Astrocyte of the spinal cord (primary cell): ENCODE measurements around the gene BOK.

Source experiments
- DNase-seq: peaks from one replicate; pipeline ENCODE4 v3.0.0; 2011; ENCODE audit warnings: low read depth, low spot score
- H3K4me3 ChIP-seq: 2 replicates; pipeline ENCODE4 v1.5.1; 2011; ENCODE audit warnings: low read depth, mild to moderate bottlenecking, low read length, moderate library complexity
- CTCF ChIP-seq: IDR thresholded peaks from 2 replicates; pipeline ENCODE4 v1.5.1; 2012; ENCODE audit warnings: low read depth, mild to moderate bottlenecking, low read length, inconsistent platforms
- in situ Hi-C: cut with HindIII; loops from 2 replicates; pipeline ENCODE4 v1.10.0; 2017; ENCODE audit warnings: low sequenced_read_pairs

Gene BOK

GRCh38 chr2:241539616-241540374 lies 18.8 kb upstream of the BOK start:
- H3K4me3 ChIP-seq, result no peak overlapping the region
- DNase-seq, result no peak
- no peak for TF ChIP-seq CTCF
- in situ Hi-C loops, result no loop called here

- DNase-seq, result no peak
- TF ChIP-seq CTCF, result no peak
- in situ Hi-C loops, result no loop called here
- H3K4me3 ChIP-seq, result no peak overlapping the region
Measured at GRCh38 chr2:241540401-241540770, 18.2 kb upstream of the BOK start.

GRCh38 chr2:241540771-241541561 lies 17.6 kb upstream of the BOK start:
- no peak for TF ChIP-seq CTCF
- peak overlapping the region; percentile 24 for H3K4me3 ChIP-seq
- DNase-seq, result peak; percentile 41
- in situ Hi-C loops, result no loop called here

- TF ChIP-seq CTCF, result no peak
- in situ Hi-C loops, result no loop called here
- H3K4me3 ChIP-seq, result peak overlapping the region; percentile 24
- no peak for DNase-seq
Measured at GRCh38 chr2:241541564-241542277, 16.8 kb upstream of the BOK start.

GRCh38 chr2:241542278-241542605 lies 16.3 kb upstream of the BOK start:
- no peak for TF ChIP-seq CTCF
- in situ Hi-C loops, result no loop called here
- H3K4me3 ChIP-seq, result no peak overlapping the region
- DNase-seq, result no peak

GRCh38 chr2:241545106-241545505 lies 13.4 kb upstream of the BOK start:
- DNase-seq, result peak; percentile 71
- in situ Hi-C loops, result no loop called here
- H3K4me3 ChIP-seq, result no peak overlapping the region
- no peak for TF ChIP-seq CTCF
